Smooth muscle cell of bladder (primary cell): ENCODE data around the gene GCA. TPM values are rescaled to one million over a fixed set of nuclear protein-coding genes. Genes with fewer than 3 reads are reported as not detected.

ENCODE experiments used
- total RNA-seq: library from RNA; depleted of rRNA; stranded (reverse); fragments of >200 nt; gene quantifications from 2 replicates; pipeline ENCODE4 v1.2.3, GENCODE V29; 2014

Gene GCA, protein sequence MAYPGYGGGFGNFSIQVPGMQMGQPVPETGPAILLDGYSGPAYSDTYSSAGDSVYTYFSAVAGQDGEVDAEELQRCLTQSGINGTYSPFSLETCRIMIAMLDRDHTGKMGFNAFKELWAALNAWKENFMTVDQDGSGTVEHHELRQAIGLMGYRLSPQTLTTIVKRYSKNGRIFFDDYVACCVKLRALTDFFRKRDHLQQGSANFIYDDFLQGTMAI
- total RNA-seq: 2.0 and 3.7 TPM in 2 replicates

DNA sequence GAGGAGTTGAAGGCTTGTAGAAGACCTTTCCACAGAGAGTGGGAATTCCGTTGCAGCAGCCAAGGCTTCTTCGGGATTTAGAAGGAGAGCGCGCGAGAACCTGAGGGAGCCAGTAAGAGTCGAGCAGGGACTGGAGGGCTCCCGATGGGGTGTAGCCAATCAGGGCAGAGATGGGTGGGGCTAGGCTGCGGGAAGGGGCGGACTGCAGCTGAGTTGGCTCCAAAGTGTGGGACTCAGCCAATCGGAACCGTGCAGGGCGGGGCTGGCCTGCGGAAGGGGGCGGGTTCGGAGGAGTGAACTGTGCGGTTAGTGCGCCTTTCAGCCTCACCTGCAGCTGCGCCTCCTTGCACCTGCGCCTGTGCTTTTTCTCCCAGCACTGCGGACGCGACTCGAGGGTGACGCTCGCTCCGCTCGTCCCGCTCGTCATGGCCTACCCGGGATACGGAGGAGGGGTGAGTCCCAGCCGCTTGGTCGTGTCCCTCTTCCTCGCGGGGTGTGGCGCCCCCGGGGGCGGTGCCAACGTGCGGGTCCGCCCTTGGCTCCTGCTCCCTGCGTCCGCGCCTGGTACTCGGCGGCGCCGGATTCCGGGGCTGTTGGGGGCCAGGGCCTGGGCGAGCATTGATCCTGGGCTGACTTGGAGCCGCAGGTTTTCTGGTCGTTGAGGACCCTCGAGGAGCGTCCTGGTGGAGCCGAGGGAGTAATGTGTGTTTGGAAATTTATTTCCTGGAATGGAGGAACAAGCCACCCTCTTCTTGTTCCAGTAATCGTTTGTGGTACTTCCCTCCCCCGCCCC, at the start of gene GCA:
Gene GCA (plus strand): TSS at position 309 of the 793 bp plus-strand sequence. CDS start 117 bp downstream, at position 426.

GRCh38 chr2:162318328-162319180, 25.4 kb upstream of the GCA start, which contains the start of gene IFIH1:
Gene IFIH1 (minus strand): TSS chr2:162318684. CDS start chr2:162318307, 377 bp downstream.

Other genes with a start within 250 kb of the GCA start
- gene GCG, start 191.9 kb upstream of the GCA start, total RNA-seq: 0.14 TPM in 1 of 2 replicates, not detected in the other
- gene FAP, start 100.7 kb upstream of the GCA start, total RNA-seq: 148 and 197 TPM in 2 replicates
- 3.4 and 4.8 TPM in 2 replicates for gene IFIH1, start 25.4 kb upstream of the GCA start, total RNA-seq